GM18870 (cell line): Measurements from ENCODE around the gene FAAH2.
"Not testable (repeated sequence)": the region's sequence is repeated elsewhere in the genome, so short reads cannot be mapped to it uniquely, and the experiment has no call there.

Source experiments
- ATAC-seq: cut with Tn5 transposase; IDR thresholded peaks from one replicate; pipeline ENCODE4 v1.9.1; 2021; ENCODE audit warnings: moderate library complexity; ENCODE audit not compliant: unreplicated experiment

Gene FAAH2

GRCh38 chrX:57286507-57287251 lies at the start of gene FAAH2:
Gene FAAH2, plus strand, starts transcription at chrX:57286706. Its CDS starts 120 bp downstream, at chrX:57286826.
- peak; percentile 84 for ATAC-seq

GRCh38 chrX:57241967-57242366 lies 44.5 kb upstream of the FAAH2 start:
- ATAC-seq: no peak

- ATAC-seq: no peak
Observed at GRCh38 chrX:57251965-57252364, 34.5 kb upstream of the FAAH2 start.

- ATAC-seq: no peak
Observed at GRCh38 chrX:57265126-57265525, 21.4 kb upstream of the FAAH2 start.

- no peak for ATAC-seq
Observed at GRCh38 chrX:57266275-57266674, 20.2 kb upstream of the FAAH2 start.

- no peak for ATAC-seq
Observed at GRCh38 chrX:57266871-57267270, 19.6 kb upstream of the FAAH2 start.

GRCh38 chrX:57267308-57267707 lies 19.2 kb upstream of the FAAH2 start:
- no peak for ATAC-seq

- ATAC-seq: no peak
Observed at GRCh38 chrX:57270980-57271379, 15.5 kb upstream of the FAAH2 start.

- ATAC-seq: no peak
Observed at GRCh38 chrX:57282568-57282967, 3.9 kb upstream of the FAAH2 start.

GRCh38 chrX:57285001-57285400 lies 1.5 kb upstream of the FAAH2 start:
- ATAC-seq: no peak

- no peak for ATAC-seq
Observed at GRCh38 chrX:57289089-57289488, 2.6 kb downstream of the FAAH2 start.

GRCh38 chrX:57294961-57295360 lies 8.5 kb downstream of the FAAH2 start:
- no peak for ATAC-seq

- not testable (repeated sequence) for ATAC-seq
Observed at GRCh38 chrX:57295679-57296078, 9.2 kb downstream of the FAAH2 start.

- no peak for ATAC-seq
Observed at GRCh38 chrX:57313583-57314215, 27.2 kb downstream of the FAAH2 start.

- ATAC-seq: no peak
Observed at GRCh38 chrX:57329008-57329407, 42.5 kb downstream of the FAAH2 start.

- ATAC-seq: not testable (repeated sequence)
Observed at GRCh38 chrX:57335790-57336189, 49.3 kb downstream of the FAAH2 start.

- no peak for ATAC-seq
Observed at GRCh38 chrX:57353472-57354132, 67.1 kb downstream of the FAAH2 start.

GRCh38 chrX:57364145-57364544 lies 77.6 kb downstream of the FAAH2 start:
- no peak for ATAC-seq

- no peak for ATAC-seq
Observed at GRCh38 chrX:57366430-57366829, 79.9 kb downstream of the FAAH2 start.

GRCh38 chrX:57367649-57368048 lies 81.1 kb downstream of the FAAH2 start:
- ATAC-seq: no peak

GRCh38 chrX:57368158-57368557 lies 81.7 kb downstream of the FAAH2 start:
- ATAC-seq: no peak

- ATAC-seq: no peak
Observed at GRCh38 chrX:57379296-57379695, 92.8 kb downstream of the FAAH2 start.
